Cerebellar nuclear complex (tissue), 1 donor: Measurements from ENCODE around the gene CCDC88C.
"Not testable (repeated sequence)": the region's sequence is repeated elsewhere in the genome, so short reads cannot be mapped to it uniquely, and the experiment has no call there.

ENCODE experiments used
- DNase-seq, 2 experiments: peaks; one replicate each; lab custom pipeline; 2025; lab: John Stamatoyannopoulos, UW

The CCDC88C gene

DNA sequence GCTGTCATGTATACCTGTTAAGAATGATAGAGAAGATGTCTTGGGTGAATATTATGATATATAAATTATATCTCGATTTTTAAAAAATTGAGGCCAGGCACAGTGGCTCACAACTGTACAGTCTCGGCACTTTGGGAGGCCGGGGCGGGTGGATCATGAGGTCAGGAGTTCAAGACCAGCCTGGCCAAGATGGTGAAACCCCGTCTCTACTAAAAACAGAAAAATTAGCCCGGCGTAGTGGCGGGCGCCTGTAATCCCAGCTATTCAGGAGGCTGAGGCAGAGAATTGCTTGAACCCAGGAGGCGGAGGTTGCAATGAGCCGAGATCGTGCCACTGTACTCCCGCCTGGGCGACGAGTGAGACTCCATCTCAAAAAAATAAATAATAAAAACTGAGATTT is 151.3 kb downstream of the CCDC88C start:
- DNase-seq: not testable (repeated sequence)

DNA sequence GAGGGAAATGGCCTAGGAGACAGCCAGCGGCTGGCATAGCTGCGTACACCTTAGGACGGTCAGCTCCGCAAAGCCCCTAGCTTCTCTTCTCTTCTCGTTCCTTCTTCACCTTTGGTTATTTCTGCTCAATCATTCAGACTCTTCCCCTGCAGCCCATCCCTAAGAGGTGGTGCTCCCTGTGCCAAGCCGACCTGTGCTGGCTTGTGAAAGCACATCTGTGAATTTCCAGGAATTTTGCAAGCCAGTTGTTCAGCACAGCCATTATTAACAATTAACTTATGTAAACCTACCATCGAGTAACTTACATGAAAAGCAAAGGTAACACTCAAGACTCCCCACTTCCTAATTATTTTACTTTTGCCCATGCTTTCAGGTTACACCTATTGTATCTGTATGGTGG is 152.2 kb downstream of the CCDC88C start:
- no peak for DNase-seq

- DNase-seq: no peak
Observed at GRCh38 chr14:91264151-91265150, 153.2 kb downstream of the CCDC88C start.

DNA sequence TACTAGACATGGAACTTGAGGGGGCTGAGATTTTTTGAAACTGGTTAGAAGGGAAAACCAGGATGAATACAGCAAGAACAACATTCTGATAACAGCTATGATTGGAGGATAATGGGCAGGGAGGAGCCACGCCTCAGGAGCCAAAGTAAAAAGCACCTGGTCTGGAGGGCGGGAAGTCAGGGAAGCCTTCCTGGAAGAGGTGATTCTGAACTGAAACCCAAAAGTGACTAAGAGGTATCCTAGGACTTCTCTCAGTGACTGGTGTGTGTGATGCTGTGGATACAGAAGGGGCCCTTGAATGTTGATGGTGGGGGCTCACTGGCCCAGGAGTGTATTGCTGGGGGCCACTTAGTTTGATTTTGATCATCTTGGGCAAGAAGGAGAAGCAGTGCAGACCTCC is 154.3 kb downstream of the CCDC88C start:
- no peak for DNase-seq

- no peak for DNase-seq
Observed at GRCh38 chr14:91261986-91262549, 155.6 kb downstream of the CCDC88C start.

GRCh38 chr14:91261115-91261514 is 156.5 kb downstream of the CCDC88C start:
- no peak for DNase-seq

DNA sequence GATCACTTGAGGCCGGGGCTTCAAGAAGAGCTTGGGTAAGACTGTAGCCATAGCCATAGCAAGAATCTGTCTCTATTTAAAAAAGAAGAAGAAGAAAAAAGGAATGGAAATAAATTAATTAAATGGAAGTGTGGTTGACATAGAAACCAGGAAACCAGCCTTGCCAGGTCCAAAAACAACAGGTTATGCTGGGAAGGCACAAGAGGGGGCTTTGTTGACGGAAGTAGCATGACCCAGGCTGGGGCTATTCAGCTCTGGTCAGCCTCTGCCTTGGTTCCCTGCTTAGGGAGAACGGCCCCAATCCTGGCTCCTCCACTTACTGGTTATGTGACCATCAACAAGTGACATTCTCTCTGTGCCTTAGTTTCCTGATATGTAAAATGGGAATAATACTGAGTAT is 158.7 kb downstream of the CCDC88C start:
- DNase-seq: no peak

- no peak for DNase-seq
Observed at GRCh38 chr14:91258011-91258618, 159.5 kb downstream of the CCDC88C start.

GRCh38 chr14:91257328-91258010 is 160.2 kb downstream of the CCDC88C start:
- DNase-seq: no peak

GRCh38 chr14:91256661-91257060 is 161.0 kb downstream of the CCDC88C start:
- no peak for DNase-seq

DNA sequence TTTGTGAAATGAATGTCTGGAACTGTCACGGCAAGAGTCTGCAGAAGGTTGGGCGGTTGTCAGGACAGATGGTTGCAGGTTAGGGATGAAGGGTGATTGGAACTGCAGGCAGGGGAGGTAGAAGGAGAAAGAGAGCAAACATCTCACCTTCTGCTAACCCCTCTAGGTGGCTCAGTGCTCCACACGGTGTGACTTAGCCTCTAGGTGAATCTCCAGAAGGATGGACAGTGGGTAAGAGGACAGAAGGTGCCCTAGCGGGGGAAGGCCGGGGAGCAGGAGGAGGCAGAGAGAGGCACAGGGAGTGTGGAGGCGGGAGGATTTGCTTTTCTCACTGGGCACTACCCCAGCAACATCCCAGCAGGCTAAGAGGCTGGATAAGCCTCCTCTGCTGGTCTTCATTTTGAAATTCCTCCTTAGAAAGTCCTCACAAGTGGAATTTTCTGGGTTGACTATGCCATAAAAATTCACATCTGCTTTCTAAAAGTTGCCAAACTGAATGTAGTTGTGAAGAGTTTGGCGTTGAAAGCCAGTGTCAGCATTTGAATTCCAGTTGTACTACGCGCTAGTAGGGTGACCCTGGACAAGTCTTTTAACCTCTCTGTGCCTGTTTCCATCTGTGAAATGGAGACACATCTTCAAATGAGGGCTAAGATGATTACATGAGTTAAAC is 162.5 kb downstream of the CCDC88C start:
- DNase-seq: peak in 1 of 2 experiments; percentile 47

GRCh38 chr14:91254461-91254860 is 163.2 kb downstream of the CCDC88C start:
- no peak for DNase-seq

DNA sequence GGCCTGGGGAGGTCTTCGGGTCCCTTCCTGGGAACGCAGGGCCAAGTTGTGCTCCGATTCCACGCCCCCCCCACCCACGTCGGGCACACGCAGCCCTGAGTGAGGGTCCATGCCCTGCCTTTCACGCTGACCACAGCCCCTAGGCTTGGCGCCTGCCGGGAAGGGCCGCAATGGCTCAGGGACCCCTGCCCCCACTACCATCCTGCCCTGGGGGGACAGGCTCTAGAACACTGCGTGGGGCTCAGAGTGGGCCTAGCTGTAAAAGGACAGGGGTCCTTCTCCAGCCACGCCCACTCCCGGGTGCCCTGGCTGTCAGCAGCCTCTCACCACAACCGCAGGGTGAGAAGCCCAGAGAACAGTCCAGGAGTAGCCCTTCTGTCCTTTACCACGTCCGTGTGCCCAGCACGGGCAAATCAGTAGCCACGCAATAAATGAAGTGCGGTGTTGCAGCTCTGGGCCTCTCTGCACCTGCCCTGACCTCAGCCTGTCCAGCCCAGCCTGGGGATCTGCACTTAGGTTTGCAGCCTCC is 163.8 kb downstream of the CCDC88C start:
- DNase-seq: no peak

- DNase-seq: no peak
Observed at GRCh38 chr14:91252871-91253794, 164.5 kb downstream of the CCDC88C start.

- DNase-seq: no peak
Observed at GRCh38 chr14:91250912-91251311, 166.7 kb downstream of the CCDC88C start.

- peak; percentile 23 to 49 for DNase-seq
Observed at GRCh38 chr14:91249841-91250616, 167.6 kb downstream of the CCDC88C start.

GRCh38 chr14:91246051-91246852 is 171.4 kb downstream of the CCDC88C start:
- no peak for DNase-seq

- DNase-seq: not testable (repeated sequence)
Observed at GRCh38 chr14:91245616-91246015, 172.0 kb downstream of the CCDC88C start.

DNA sequence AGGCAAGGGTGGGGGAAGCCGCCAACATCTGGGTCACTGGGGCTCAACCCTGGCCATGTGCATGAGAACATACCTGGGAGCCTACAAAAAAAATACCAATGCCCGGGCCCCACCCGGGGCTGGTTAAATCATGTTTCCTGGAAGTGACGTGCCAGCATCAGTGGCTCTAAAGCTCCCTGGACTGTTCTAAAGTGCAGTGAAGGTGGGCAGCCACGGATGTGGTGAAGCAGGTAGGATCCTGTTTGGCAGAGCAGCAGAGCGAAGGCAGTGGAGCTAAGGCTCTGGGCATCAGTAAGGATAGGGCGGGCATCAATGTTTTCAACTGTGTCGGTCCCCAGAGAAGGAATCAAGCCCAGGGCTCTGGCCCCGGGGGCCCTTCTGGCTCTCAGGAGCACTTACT is 172.6 kb downstream of the CCDC88C start:
- no peak for DNase-seq
